ENCODE measurements around the gene KCNK10. TPM values are rescaled to one million over a fixed set of nuclear protein-coding genes. Genes with fewer than 3 reads are reported as not detected.
A peak's percentile ranks its signal among the peaks of the same experiment; 100 is the strongest.

Gene KCNK10
- polyA plus RNA-seq, 3 donors = 0.05 TPM; not detected in 2

DNA sequence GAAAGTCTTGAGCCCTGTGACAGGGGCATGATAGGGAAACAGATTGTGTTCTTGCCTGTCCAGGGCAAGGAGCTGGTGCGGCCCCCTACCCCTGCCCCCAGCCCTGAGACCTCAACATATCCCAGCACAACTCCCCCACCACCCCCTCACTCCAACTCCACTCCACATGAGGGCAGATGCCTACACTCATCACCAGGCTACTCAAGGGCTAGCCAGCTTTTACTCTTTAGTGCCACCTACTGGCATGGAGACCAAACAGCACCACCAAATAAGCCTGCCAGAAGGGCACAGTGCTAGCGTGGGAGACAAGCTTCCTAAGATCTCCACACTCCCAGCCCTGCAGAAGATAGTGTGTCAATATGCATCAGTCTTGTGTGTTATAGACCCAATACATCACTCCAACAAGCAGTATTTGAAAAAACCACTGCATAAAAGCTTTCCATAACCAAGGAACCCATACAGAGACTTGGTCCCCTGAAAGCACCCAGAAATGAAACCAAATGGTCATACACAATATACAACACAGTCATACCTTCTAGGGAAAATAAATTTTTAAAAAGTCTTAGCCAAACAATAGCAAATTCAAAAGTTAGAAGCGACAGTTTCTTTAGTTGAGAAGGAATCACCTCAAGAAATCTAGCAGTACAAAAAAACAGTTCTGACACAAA is 154.4 kb downstream of the KCNK10 start:
- peaks cover 6 to 9% of the 10 kb centered on the region in 2 donors for H3K9me3 ChIP-seq (replicated peaks in 1 of 2; ENCODE audit: control insufficient read depth in 1 of 2, insufficient read depth in 1 of 2, low read length in 2 of 2)

DNA sequence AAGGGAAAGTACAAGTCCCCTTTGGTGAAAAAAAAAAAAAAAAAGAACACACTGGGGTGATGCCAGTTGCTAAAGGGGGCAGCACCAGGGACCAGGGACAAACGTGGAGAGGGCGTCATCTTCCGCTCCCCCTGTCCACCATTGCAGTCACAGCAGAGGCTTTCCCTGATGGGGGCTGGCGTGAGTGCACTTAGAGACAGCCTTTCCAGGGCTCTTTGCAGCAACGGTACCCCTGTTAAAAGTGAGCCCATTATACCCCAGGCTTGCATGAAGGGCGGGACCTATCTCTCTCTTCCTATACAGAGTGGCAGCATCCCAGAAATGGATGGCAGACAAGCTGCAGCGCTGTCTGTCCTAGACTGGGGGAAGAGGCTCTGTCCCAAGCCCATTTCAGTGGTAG is 155.0 kb downstream of the KCNK10 start:
- no peak overlapping the region for H3K9ac ChIP-seq (ENCODE audit: insufficient read depth, low read length, poor library complexity, severe bottlenecking)
- no peak overlapping the region for H3K4me2 ChIP-seq (replicated peaks; ENCODE audit: extremely low read depth, low read length, poor library complexity, severe bottlenecking)
- peaks cover 18% of the 10 kb centered on the region for H3K4me1 Mint-ChIP-seq
- peaks cover 0 to 10% of the 10 kb centered on the region in 2 donors for H3K27me3 ChIP-seq (ENCODE audit: control insufficient read depth in 2 of 2, insufficient read depth in 2 of 2, low read length in 2 of 2)
- H3K4me3 Mint-ChIP-seq = no peak overlapping the region
- H3K36me3 Mint-ChIP-seq = peaks cover 0 to 3% of the 10 kb centered on the region in 2 donors
- H3K27ac ChIP-seq (ENCODE audit: low read depth in 1 of 2, low read length in 2 of 2) = no peak overlapping the region
- TF ChIP-seq, protein P1, sequence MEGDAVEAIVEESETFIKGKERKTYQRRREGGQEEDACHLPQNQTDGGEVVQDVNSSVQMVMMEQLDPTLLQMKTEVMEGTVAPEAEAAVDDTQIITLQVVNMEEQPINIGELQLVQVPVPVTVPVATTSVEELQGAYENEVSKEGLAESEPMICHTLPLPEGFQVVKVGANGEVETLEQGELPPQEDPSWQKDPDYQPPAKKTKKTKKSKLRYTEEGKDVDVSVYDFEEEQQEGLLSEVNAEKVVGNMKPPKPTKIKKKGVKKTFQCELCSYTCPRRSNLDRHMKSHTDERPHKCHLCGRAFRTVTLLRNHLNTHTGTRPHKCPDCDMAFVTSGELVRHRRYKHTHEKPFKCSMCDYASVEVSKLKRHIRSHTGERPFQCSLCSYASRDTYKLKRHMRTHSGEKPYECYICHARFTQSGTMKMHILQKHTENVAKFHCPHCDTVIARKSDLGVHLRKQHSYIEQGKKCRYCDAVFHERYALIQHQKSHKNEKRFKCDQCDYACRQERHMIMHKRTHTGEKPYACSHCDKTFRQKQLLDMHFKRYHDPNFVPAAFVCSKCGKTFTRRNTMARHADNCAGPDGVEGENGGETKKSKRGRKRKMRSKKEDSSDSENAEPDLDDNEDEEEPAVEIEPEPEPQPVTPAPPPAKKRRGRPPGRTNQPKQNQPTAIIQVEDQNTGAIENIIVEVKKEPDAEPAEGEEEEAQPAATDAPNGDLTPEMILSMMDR (IDR thresholded peaks at IDR 0.05) = no peak
- H3K79me2 ChIP-seq (ENCODE audit: insufficient read depth, low read length) = no peaks in the 10 kb centered on the region
- peak overlapping the region in 1 of 7 donors; percentile 60 for H3K27ac Mint-ChIP-seq
- 98% methylated on average over 5 of the region's 7 CpGs for WGBS (ENCODE audit: insufficient coverage)
- intact Hi-C loops (cut with micrococcal nuclease) = loop anchor here (5.0 kb wide), 2 partner anchors 156 to 221 kb away; no protein-coding TSS in a partner anchor
- no peak for DNase-seq
- H3K9me3 ChIP-seq (replicated peaks in 1 of 2; ENCODE audit: control insufficient read depth in 1 of 2, insufficient read depth in 1 of 2, low read length in 2 of 2) = peaks cover 6 to 9% of the 10 kb centered on the region in 2 donors
- peaks cover 3 to 22% (median 12%) of the 10 kb centered on the region in 7 donors for H3K9me3 Mint-ChIP-seq
- no peak overlapping the region for H2AFZ ChIP-seq (ENCODE audit: insufficient read depth, low read depth, low read length, poor library complexity, severe bottlenecking)
- H3K4me3 ChIP-seq (replicated peaks in 1 of 3; ENCODE audit: low read depth in 2 of 3, low read length in 3 of 3) = no peak overlapping the region
- H3K27me3 Mint-ChIP-seq (ENCODE audit: low read depth in 3 of 3) = peaks cover 24 to 27% (median 25%) of the 10 kb centered on the region in 3 donors
- H3K36me3 ChIP-seq (replicated peaks in 1 of 2; ENCODE audit: control insufficient read depth in 1 of 2, insufficient read depth in 2 of 2, low read length in 2 of 2) = no peaks in the 10 kb centered on the region
- no peaks in the 10 kb centered on the region for H4K20me1 ChIP-seq (ENCODE audit: insufficient read depth, low read length)
- H3K4me1 ChIP-seq (ENCODE audit: control insufficient read depth in 1 of 2, insufficient read depth in 2 of 2, low read length in 2 of 2) = no peaks in the 10 kb centered on the region

More for the DNA sequence above, 154.4 kb downstream of the KCNK10 start:
- H3K9me3 Mint-ChIP-seq = peaks cover 3 to 22% (median 12%) of the 10 kb centered on the region in 7 donors
- 60% methylated on average over 1 of the region's 3 CpGs for WGBS (ENCODE audit: insufficient coverage)
- peak; percentile 51 to 66 (median 65) for DNase-seq
- H4K20me1 ChIP-seq (ENCODE audit: insufficient read depth, low read length) = no peaks in the 10 kb centered on the region
- TF ChIP-seq, protein P1 (IDR thresholded peaks at IDR 0.05) = peak; percentile 72
- no peak overlapping the region for H3K4me3 ChIP-seq (replicated peaks in 1 of 3; ENCODE audit: low read depth in 2 of 3, low read length in 3 of 3)
- intact Hi-C loops (cut with micrococcal nuclease) = loop anchor here (5.0 kb wide), 2 partner anchors 156 to 221 kb away; no protein-coding TSS in a partner anchor
- H3K36me3 ChIP-seq (replicated peaks in 1 of 2; ENCODE audit: control insufficient read depth in 1 of 2, insufficient read depth in 2 of 2, low read length in 2 of 2) = no peaks in the 10 kb centered on the region
- H3K27ac Mint-ChIP-seq = peak overlapping the region in 1 of 7 donors; percentile 60
- peaks cover 23 to 27% (median 23%) of the 10 kb centered on the region in 3 donors for H3K27me3 Mint-ChIP-seq (ENCODE audit: low read depth in 3 of 3)
- no peak overlapping the region for H3K9ac ChIP-seq (ENCODE audit: insufficient read depth, low read length, poor library complexity, severe bottlenecking)
- H3K27me3 ChIP-seq (ENCODE audit: control insufficient read depth in 2 of 2, insufficient read depth in 2 of 2, low read length in 2 of 2) = peaks cover 0 to 10% of the 10 kb centered on the region in 2 donors
- peaks cover 16% of the 10 kb centered on the region for H3K4me1 Mint-ChIP-seq
- H3K4me3 Mint-ChIP-seq = peak overlapping the region; percentile 45 to 67
- H3K4me2 ChIP-seq (replicated peaks; ENCODE audit: extremely low read depth, low read length, poor library complexity, severe bottlenecking) = peak overlapping the region; percentile 19
- no peak overlapping the region for H3K27ac ChIP-seq (ENCODE audit: low read depth in 1 of 2, low read length in 2 of 2)
- H3K4me1 ChIP-seq (ENCODE audit: control insufficient read depth in 1 of 2, insufficient read depth in 2 of 2, low read length in 2 of 2) = no peaks in the 10 kb centered on the region
- H3K79me2 ChIP-seq (ENCODE audit: insufficient read depth, low read length) = no peaks in the 10 kb centered on the region
- peak overlapping the region; percentile 37 for H2AFZ ChIP-seq (ENCODE audit: insufficient read depth, low read depth, low read length, poor library complexity, severe bottlenecking)
- H3K36me3 Mint-ChIP-seq = peaks cover 0 to 3% of the 10 kb centered on the region in 2 donors

All from CD14-positive monocyte (primary cell).